Hypothalamus (tissue), 51 donors: Measurements from ENCODE around the gene GPR25.

ENCODE experiments used
- DNase-seq, 51 donors: peaks; one replicate each; lab custom pipeline; 2025; lab: John Stamatoyannopoulos, UW

The GPR25 gene

GRCh38 chr1:200869753-200870391 is 2.9 kb upstream of the GPR25 start:
- DNase-seq: no peak

- peak in 2 of 51 donors; percentile 19 to 20 for DNase-seq
These were observed 412 bp downstream of the GPR25 start for GRCh38 chr1:200873116-200873670.

GRCh38 chr1:200873671-200874397 is 1.1 kb downstream of the GPR25 start:
- no peak for DNase-seq

- DNase-seq: no peak
These were observed 1.9 kb downstream of the GPR25 start for GRCh38 chr1:200874694-200875093.

- DNase-seq: no peak
These were observed 2.6 kb downstream of the GPR25 start for GRCh38 chr1:200875416-200875815.

- no peak for DNase-seq
These were observed 4.2 kb downstream of the GPR25 start for GRCh38 chr1:200877010-200877409.

GRCh38 chr1:200877839-200878551 is 5.2 kb downstream of the GPR25 start:
- no peak for DNase-seq

GRCh38 chr1:200880212-200880611 is 7.4 kb downstream of the GPR25 start:
- DNase-seq: no peak

GRCh38 chr1:200883118-200883517 is 10.3 kb downstream of the GPR25 start:
- DNase-seq: no peak

GRCh38 chr1:200885623-200886402 is 13.0 kb downstream of the GPR25 start:
- no peak for DNase-seq

- DNase-seq: no peak
These were observed 13.8 kb downstream of the GPR25 start for GRCh38 chr1:200886594-200886993.

GRCh38 chr1:200887036-200887435 is 14.3 kb downstream of the GPR25 start:
- DNase-seq: no peak

- no peak for DNase-seq
These were observed 15.1 kb downstream of the GPR25 start for GRCh38 chr1:200887772-200888348.

GRCh38 chr1:200888349-200888838 is 15.6 kb downstream of the GPR25 start:
- no peak for DNase-seq

- no peak for DNase-seq
These were observed 16.8 kb downstream of the GPR25 start for GRCh38 chr1:200889571-200889970.

- DNase-seq: no peak
These were observed 17.2 kb downstream of the GPR25 start for GRCh38 chr1:200890027-200890426.

- peak in 15 of 51 donors; percentile 14 to 63 (median 37) for DNase-seq
These were observed 18.3 kb downstream of the GPR25 start for GRCh38 chr1:200890818-200891773.

GRCh38 chr1:200891774-200892157 is 19.0 kb downstream of the GPR25 start:
- peak in 1 of 51 donors; percentile 16 for DNase-seq

- DNase-seq: no peak
These were observed 19.8 kb downstream of the GPR25 start for GRCh38 chr1:200892546-200892945.
